Hematopoietic multipotent progenitor cell treated with erythropoietin and hydrocortisone succinate and interleukin-3 and kit ligand, for 4 days (in vitro differentiated cells): ENCODE measurements around the gene ASTL.

ENCODE experiments used
- DNase-seq: peaks from one replicate; pipeline ENCODE4 v3.0.0-alpha.2; 2015

Gene ASTL

DNA sequence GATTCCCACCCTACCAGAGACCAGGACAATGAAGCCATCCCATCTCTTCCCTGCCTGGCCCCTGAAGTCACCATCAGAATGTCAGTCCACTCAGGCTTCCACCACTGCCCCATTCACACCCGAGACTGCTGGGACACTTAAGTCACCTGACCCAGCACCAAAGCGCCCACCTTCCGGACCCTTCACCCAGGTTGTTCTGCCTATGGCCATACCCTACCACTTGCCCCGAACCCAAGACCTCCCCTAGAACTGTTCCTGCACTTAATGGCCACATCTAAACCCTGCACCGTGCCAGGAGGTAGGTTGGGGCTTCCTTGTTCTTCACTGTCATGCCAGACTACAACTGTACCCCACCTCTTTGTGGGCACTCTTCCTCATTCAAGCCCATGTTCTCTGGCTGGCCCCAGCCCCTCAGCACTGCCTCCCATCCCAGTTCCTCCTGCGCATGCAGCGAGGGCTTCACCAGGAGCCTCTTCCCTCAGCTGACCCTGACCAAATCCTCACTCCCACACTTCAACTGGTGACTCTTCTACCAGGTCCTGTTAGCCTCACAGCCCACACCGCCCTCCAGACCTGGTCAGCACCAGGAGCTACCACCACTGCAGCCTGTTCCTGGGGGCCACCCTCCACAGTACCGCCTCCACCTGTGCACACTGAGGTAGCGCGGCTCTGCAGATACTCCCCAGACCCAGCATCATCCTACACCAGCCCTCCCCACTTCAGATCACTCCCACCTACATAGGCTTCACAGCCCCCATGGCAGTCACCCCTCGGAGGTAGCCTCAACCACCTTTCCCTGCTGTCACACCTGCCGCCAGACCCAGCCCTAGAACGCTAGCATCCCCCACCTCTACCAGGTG lies 13.7 kb downstream of the ASTL start:
- no peak for DNase-seq

DNA sequence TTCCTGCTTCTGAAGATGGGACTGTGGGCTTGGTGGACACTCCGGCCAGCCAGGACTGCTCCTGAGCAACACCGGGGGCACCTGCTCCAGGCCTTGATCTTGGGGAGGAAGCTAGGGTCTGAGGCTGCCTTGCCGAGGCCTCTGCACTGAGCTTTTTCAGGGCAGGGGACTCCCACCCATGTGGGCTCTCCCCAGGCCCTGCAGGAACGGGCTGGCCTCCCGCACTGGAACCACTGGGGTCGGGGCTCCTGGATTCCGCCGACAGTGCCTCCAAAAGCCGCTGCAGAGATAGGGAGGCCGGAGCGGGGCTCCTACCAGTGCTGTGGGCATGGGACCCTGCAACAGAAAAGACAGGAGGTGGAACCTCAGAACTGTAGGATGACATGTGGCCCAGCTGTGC lies 14.4 kb downstream of the ASTL start:
- no peak for DNase-seq

DNA sequence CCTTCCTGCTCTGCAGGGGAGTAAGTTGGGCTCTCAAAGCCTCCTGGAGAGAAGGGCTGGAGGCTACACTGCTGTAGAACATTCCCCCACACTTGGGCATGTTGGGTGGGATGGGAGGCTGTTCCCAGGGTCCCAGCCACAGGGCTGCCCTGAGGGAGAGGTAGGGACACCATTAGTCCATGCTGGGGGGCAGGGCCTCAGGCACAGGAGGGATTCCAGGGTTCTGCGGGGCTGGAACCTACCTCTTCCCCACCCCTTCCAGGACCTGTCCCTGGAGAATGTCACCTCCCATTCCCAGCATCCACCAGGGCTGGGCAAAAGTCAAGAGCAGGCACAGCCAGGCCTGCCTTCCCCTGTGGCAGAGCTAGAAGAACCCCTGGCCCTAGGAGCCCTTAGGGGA lies 15.0 kb downstream of the ASTL start:
- no peak for DNase-seq

DNA sequence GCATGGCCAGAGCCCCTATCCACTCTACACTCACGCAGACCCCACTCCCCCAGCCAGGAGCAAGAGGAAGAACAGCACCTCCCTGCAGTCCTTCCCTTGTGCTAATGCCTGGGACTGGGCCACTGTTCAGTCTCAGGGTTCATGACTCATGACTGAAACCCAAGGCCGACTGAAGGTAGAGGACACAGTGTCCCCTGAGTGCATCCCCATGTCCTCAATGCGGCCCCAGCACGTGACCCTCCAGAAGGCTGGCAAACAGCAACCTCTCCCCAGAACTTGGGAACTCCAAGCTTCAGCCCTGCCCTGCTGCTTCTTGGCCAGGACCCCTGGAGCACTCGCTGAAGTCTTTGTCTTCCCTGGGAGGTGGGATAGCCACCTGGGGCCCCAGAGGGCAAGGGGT lies 15.9 kb downstream of the ASTL start:
- no peak for DNase-seq

DNA sequence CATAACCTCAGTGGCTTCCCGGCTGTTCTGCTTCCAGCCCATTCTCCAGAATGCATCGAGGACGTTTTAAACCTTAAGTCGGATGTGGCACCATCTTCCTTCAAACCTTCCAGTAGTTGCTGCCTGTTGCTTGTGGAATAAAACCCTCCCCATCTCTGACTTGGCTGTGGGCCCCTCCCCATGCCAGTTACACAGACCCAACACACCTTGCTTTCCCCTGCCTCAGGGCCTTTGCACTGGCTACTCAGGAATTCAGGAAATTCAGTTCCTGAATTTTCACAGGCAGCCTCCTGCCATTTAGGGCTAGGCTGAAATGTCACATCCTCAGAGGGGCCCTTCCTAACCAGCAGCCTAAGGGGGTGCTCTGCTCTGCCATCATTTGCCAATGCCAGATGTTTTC lies 16.9 kb downstream of the ASTL start:
- no peak for DNase-seq

DNA sequence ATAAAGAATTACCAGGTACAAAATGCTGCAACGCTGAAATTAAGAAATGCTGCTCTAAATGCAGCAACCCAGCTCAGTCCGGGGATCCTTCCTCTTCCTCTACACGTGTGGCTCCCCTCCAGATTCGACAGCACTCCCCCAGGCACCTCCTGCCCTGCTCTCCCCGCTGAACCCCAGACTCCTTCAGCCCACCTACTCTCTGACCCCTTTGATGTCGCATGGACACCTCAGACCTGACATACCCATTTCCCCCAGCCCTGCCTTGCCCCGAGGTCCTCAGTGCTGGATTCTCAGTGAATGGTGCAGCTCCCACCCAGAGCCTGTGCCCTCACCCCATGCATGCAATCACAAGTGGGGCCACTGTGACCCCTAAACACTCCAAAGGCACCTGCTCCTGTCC lies 17.3 kb downstream of the ASTL start:
- no peak for DNase-seq

DNA sequence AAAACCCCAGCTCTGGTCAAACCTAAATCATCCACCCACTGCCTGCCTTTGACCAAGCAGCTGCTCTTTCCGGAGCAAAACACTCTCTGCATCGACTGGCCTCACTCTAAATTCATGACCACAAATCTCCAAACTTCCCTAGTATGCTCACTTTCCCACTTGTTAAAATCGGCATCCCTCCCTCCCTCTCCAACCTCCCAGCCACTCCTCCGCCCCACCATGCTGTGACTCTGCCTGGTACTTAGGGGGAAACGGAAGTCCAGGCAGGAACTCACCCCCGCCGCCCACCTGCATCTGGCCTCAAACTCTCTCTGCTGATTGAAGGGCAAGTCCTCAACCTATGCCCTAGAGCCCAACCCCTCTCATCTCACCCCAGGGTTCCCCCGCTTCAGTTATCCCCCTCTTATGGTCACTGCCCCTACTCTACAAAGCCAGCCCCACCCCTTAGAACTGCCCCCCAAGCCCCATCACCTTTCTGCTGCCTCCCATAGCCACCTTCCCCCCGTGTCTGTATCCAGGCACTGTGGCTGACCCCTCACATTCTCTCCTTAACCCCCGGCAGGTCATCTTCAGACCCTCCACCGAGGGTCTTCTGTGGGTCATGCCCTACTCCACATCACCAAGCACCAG lies 18.1 kb downstream of the ASTL start:
- no peak for DNase-seq

DNA sequence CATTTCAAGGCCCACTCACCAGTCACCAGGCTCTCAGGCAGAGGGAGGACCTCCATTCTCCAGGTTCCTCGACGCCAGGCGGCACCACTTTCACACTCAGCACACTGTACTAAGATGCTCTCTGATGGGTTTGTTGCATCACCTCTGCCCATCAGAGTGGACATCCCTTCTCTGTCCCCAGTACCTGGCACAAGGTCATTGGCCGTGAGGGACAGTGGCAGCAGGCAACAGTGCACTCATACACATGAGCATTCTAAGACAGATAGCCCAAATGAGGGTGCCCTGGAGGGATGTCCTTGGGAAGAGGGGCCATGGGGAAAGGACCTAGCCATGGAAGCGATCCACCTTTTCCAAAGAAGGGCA lies 18.9 kb downstream of the ASTL start:
- no peak for DNase-seq

DNA sequence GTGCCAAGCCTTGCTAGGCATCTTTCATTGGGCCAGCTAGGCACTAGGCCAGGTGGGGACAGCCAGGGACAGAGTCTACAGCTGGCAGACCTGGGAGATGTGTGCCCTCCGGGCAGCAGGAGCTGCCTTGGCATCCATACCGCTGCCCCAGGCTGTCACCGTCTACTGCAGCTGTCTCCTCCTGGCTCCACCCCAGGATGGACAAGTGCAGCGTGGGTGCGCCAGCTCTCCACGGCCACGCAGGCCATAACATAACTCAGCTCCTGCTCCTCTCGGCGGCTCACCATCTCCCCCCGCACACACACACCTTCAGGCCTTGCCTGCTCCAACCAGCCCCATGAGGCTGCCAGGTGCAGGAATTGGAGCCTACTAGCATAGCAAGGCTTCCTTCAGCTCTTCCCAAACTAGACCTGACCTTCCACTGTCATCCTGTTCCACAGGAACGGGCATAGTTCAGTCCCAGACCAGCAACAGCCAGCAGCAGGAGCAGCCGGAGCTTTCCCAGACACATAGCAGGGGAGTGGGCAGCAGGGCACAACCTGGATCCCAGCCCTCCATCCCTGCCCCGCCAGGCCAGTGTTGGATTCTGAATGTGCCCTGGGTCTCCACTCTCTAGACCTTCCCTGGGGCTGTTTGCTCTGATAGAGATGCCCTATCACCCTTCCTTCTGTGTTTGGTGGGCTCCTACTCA lies 19.5 kb downstream of the ASTL start:
- no peak for DNase-seq

DNA sequence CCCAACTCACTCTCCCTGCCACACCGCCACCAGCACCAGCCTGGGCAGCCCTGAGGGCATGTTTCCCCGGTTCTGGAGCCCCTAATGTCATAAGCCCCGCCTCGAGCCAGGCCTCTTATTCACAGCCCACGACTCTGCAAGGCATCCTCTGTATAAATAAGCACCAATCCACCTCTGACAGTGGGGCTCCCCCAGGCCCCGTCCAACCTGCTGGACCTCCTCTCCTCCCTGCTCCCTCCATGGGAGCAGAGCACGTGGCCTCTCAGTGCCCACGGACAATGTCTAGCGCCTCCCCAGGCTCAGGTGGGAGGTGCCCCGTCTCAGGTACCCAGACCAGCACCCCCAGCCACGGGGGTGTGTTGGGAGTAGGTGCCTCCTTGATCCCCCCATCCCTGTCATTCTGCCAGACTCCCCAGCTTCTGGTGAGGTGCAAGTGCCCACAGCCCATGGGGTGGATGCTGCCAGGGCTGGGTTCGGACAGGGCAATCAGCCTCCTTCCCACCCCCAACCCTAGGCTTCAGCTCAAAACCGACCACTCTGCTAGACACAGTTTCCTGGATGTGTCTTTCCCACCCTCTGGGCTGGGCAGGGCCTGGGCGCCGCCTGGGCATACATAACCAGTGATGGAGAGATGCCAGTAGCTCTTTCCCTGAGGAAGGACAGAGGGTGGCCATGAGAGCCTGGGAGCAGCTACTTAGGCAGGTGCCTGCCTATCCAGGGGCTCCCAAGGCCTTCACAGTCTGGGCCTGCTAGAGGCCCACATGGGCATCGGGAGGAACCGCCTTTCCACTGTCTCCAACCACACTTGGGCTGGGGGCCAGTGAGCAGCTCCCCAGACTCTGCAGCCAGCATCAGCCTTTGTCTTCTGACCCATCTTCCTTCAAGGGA lies 20.4 kb downstream of the ASTL start:
- DNase-seq, result no peak

DNA sequence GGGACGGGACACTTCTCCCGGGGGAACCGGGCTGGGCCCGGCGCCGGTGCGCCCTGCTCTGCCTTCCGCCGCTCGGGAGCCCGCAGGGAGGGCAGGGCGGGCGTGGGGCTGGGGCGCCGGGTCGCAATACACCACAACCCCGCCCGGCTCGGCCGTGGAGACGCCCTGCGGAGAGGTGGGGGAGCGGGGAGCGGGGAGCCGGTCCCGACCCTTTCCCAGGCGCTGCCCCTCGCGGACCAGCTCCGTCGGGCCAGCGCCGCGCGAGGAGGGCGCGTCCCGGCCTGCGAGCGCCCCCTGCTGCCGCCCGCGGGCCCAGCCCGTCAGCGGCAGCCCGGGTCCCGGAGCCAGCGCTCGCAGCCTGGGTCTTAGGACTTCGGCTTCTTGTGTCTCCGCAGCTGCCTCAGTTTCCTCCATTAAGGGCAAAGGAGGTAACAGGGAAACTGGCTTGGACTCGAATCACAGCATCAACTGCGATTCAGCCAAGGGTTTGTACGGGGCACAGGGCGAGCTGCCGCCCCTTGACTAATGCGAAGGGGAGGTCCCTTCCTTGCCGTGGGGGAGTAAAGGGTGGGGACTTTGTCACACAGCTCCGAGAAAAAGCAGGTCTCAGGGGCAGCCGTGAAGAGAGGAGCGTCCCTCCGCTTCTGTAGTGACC lies 21.3 kb downstream of the ASTL start:
- DNase-seq, result peak; percentile 72

DNA sequence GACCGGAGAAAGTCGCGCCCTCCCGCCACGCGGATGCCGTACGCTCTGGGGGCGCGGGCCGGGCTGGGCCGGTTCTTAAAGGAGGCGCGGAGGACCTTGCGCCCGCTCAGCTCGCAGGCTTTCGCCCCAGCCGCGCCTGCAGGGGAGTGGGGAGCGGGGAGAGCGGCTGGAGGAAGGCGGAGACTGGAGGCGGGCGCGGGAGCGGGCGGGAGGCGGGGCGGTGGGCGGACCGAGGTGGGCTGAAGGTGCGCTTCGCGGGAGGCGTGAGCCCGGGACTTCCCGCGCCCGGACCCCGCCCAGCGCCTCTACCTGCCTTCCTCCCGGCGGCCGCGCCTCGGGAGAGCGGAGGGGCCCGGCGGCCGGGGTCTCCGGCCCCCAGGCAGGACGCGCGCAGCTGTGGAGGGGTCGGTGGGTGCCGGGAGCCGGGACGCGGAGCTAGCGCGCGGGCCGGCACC lies 21.9 kb downstream of the ASTL start, which contains the start of gene ADRA2B:
ADRA2B (minus strand) TSS at position 148 of the 455 bp plus-strand sequence. CDS start 422 bp downstream, outside the sequence.
- DNase-seq, result peak; percentile 64

DNA sequence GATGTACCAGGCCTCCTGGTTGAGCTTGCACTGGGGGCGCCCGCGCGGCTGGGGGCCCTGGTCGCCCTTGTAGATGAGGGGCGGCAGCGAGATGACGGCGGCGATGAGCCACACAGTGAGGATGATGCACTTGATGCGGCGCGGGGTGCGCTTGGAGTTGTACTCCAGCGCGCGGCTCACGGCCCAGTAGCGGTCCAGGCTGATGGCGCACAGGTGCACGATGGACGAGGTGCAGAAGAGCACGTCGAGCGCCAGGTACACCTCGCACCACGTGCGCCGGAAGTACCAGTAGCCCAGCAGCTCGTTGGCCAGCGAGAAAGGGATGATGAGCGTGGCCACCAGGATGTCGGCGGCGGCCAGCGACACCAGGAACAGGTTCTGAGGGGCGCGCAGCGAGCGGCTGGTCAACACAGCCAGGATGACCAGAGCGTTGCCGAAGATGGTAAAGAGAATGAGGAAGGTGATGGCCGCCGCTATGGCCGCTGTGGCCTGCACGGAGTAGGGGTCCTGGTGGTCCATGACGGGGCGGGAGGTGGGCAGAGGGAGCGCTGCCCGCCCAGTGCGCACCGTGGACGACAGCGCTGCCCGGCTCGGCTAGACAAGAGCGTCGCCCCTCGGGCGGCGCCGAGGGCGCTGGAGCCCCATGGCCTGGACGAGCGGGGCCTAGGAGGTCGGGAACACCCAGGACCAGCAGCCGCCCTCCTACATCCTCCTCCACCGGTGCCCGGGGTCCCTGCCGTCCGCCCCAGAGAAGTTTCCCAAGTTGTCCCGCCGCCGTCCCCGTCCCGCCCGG lies 22.5 kb downstream of the ASTL start:
- DNase-seq, result no peak

DNA sequence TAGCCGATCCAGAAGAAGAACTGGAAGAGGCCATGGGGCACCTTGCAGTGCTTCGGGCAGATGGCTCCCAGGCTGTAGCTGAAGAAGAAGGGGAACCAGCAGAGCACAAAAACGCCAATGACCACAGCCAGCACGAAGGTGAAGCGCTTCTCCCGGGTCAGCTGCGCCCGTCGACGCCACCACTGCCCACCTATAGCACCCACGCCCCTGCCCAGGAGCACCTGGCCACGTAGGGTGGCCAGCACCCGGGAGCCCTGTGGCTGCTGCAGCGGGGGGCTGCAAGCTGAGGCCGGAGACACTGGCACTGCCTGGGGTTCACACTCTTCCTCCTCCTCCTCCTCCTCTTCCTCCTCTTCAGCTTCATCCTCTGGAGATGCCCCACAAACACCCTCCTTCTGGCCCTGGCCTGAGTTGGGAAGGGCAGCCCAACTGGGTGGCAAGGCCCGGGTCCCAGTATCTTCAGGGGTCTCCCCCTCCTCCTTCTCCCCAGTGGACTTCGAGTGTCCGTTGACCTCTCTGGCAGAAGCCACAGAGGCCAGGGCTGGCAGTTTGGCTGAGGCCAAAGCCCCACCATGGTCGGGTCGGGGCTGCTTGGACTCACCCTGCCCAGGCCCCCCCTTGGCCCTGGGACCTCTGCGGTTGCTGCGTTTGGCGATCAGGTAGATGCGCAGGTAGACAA lies 23.3 kb downstream of the ASTL start:
- DNase-seq, result no peak

DNA sequence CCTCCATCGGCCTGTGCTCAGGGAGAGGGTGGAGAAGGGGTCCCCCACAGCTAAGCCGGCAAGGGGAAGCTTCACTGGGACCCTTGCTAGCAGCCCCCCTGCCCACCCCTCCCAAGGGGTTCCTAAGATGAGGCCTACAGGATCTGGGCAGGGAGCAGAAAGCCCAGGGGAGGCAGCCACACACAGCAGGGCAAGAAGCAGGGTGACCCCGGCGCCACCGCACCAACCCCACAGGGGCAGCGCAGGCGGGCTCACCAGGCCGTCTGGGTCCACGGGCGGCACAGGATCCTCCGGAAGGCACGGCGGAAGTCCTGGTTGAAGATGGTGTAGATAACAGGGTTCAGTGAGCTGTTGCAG lies 23.8 kb downstream of the ASTL start:
- DNase-seq, result no peak

DNA sequence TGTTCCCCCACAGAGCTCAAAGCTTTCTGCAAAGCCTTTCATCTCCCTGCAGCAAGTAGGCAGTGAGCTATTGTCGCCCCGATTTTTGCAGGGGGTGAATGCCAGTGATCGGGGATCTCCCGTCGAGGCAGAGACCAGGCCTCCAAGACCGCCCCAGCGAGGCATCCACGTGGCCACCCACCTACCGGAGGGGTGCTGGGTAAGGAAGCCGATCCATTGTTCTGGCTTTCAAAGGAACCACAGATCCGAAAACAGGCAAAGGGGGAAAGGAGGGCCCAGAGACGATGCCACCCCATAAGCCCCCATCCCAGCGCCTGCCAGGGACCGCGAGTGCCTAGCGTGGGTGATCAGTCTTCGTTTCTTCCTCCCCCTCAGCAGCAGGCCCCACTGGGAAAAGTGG lies 24.4 kb downstream of the ASTL start:
- DNase-seq, result no peak

DNA sequence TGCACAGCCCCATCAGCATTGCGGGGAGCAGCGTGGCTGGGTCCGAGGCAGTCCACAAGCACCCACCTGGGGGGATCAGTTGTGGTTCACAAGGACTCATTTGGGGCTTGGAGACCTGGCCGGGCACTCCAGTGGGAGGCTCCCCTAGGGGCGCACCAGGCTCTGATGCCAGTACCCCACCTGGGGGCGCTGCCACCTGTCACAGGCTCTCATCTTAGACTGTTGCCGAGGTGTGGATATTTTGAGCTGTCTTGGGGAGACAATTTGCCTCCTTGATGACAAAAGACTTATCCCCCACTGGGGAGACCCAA lies 25.0 kb downstream of the ASTL start:
- peak; percentile 19 for DNase-seq

DNA sequence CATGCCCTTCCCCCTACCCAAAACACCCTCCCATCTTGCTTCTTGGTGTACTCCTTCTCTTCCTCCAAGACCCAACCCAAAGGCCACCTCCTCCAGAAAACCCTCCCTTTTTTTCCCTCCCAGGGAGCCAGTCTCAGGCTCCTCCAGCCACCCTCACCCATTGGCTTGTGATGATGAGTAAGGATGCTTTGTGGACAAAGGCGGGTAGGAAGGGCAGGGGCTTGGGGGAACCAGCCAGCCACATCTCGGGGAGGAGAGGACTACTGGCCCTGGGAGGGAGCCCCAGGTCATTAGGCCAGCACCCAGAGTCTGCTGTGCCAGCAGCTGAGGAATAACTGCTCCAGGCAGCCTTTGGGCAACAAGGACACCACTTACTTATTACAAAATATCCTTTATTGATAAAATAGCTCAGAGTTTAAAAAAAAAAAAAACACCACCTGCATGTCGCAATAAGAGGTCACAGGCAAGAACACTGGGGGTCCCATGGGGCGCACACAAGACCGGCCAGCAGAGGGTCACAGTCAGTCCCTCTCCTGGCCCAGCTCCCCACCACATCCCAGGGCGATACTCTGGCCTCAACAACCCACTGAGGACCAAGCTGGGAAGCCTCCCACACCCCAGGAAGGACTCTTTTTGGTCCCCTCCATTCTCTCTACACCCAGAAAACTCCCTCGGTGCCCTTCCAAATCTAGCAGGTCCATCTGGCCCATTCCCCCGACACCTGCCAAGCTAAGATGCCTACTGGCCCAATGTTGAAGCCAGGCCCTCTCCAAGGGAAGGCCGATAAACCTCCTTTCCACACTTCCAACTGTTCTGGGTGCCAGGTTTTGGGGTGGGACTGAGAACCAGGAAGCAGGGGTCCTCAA lies 25.6 kb downstream of the ASTL start:
- no peak for DNase-seq

DNA sequence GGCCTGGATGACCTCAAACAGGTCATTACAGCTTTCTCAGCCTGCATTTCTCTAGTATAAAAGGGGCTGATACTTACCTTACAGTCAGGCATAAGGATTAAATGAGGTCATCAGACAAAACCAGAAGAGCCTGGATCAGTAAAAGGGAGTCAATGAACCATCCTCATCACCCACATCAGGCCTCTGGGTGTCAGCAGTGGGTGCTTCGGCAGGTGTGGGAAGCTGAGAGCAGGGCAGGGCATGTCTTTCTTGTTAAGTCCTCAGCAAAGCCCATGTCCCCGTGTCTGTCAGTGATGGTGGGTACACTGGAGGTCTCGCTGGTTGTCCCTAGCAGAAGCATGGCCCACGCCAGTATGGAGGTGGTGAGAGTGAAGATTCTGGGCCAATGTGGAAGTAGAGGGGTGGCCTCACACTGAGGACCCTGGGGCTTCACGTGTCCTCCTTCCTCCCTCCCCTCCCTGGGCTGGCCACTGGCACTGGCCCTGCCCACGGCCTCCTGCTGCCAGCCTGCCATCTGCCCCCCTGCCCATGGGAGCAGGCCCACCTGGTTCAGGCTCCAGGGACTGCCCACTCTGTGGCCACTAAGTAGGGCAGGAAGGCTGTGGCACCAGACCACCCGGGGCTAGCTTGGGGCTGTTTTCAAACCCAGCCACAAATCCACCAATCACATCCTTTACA lies 26.3 kb downstream of the ASTL start:
- no peak for DNase-seq

DNA sequence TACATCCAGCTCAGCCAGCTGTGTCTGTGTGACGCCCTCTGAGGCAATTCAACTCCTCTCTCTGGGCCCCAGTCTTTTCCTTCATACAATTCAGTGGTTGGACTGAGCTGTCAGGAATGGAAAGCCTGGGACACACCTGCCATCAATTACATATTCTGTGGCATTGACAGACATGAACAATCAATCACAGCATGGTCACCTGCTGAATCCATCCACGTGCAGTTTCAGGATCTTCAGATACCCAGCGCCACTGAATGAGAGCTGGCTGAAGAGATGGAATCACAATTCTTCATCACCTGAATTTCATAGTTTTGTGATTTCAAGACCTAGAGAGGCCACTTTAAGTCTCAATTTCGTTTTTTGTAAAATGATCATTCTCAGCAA lies 27.1 kb downstream of the ASTL start:
- DNase-seq, result no peak
